ENCODE data around the gene OR2M5. TPM values are rescaled to one million over a fixed set of nuclear protein-coding genes. Genes with fewer than 3 reads are reported as not detected.
A peak's percentile ranks its signal among the peaks of the same experiment; 100 is the strongest.

OR2M5 gene, protein sequence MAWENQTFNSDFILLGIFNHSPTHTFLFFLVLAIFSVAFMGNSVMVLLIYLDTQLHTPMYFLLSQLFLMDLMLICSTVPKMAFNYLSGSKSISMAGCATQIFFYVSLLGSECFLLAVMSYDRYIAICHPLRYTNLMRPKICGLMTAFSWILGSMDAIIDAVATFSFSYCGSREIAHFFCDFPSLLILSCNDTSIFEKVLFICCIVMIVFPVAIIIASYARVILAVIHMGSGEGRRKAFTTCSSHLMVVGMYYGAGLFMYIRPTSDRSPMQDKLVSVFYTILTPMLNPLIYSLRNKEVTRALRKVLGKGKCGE
- not detected for total RNA-seq
- not detected for polyA plus RNA-seq
- long read RNA-seq, donor 1: 0 reads
- long read RNA-seq, donor 2: 0 reads
- long read RNA-seq, donor 3: 0 reads
- long read RNA-seq, donor 4: 0 reads

DNA sequence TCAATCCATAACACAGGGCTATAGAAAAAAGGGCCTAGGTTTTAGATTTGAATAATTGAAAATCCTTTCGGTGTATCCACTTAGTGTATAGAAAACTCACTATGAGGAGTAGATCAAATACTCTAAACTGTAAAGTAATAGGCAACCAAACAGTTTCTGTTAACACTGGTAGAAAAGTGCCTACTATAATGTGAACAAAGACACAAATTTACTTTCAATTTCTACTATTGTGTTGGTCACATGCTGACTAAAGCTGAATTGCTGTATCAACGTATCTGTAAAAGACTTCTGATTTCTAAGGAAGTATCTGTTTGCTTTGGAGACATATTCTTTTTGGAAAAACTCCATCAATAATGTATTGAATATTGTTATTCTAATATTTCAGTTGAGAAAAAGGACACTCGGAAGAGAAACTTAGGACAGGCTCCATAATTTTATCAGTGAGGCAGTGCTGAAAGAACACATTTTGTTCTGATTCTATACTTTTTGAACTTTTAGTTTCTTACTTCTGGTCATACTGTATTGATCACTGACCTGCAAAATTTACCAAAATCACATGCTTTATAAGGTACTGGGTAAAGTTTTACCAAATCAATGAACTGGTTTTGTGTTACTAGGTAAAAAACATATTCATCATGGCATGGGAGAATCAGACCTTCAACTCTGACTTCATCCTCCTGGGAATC is at the start of gene OR2M5:
Gene OR2M5, plus strand, starts transcription at position 636 of the 686 bp plus-strand sequence. Its CDS starts 0 bp downstream, at position 636.
- intact Hi-C loops (cut with DNase I): no loop called here
- DNase-seq (no peak), ATAC-seq (no peak)
- no peaks in the 10 kb centered on the region for H3K9me3 ChIP-seq (ENCODE audit: control insufficient read depth, low read length)
- no peaks in the 10 kb centered on the region for H3K4me1 ChIP-seq (ENCODE audit: control insufficient read depth, insufficient read depth, low read length)
- no peaks in the 10 kb centered on the region for H3K27me3 ChIP-seq (ENCODE audit: control insufficient read depth, insufficient read depth)
- no peak within 1 kb of the TSS for H3K4me3 ChIP-seq (ENCODE audit: low read length)
- no peak within 1 kb of the TSS for H3K27ac ChIP-seq (ENCODE audit: low read length)
- 79% methylated on average over 3 of the region's 3 CpGs for WGBS

DNA sequence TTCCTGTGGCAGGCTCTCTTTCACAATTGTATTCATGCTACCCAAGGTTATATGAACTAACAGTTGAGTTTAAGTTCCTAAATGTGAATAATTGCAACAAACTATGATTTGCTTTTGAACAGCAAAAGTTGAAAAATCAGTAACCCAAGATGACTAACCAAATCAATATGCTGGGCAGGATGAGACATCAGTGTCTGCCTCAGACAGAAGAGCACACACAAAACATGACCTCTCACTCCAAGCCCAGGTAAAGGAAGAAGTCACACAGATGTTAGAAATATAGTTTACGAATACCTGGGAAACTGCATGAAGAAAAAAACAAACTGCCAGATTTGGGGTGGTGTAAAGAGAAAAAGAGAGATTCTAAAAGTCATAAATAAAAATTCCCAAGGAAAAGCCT is 46.4 kb upstream of the OR2M5 start:
- no peak overlapping the region for H3K4me3 ChIP-seq (ENCODE audit: low read length)
- no peaks in the 10 kb centered on the region for H3K9me3 ChIP-seq (ENCODE audit: control insufficient read depth, low read length)
- no peak overlapping the region for H3K27ac ChIP-seq (ENCODE audit: low read length)
- DNase-seq (no peak), ATAC-seq (no peak)
- 55% methylated on average over 1 of the region's 1 CpG for WGBS
- no peaks in the 10 kb centered on the region for H3K27me3 ChIP-seq (ENCODE audit: control insufficient read depth, insufficient read depth)
- no peaks in the 10 kb centered on the region for H3K4me1 ChIP-seq (ENCODE audit: control insufficient read depth, insufficient read depth, low read length)
- intact Hi-C loops (cut with DNase I): no loop called here

DNA sequence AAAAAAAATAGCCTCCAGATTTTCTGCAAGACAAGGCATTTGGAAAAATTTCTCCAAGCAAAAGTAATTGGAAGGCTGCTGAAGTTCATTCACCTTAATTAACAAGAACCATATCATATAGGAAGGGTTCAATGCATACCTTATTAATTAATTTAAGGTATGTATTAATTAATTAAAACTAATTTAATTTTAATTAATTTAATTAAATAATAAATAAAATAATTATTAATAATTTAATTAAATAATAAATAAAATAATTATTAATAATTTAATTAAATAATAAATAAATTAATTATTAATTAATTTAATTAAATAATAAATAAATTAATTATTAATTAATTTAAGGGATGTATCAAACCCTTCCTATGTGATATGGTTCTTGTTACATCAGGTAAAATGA is 42.1 kb upstream of the OR2M5 start:
- Histone ChIP-seq H3K4me3 (ENCODE audit: low read length) (no peak overlapping the region), H3K27me3 (ENCODE audit: control insufficient read depth, insufficient read depth) (no peaks in the 10 kb centered on the region), H3K27ac (ENCODE audit: low read length) (no peak overlapping the region), H3K4me1 (ENCODE audit: control insufficient read depth, insufficient read depth, low read length) (no peaks in the 10 kb centered on the region), H3K9me3 (ENCODE audit: control insufficient read depth, low read length) (no peaks in the 10 kb centered on the region)
- DNase-seq (no peak), ATAC-seq (no peak)
- intact Hi-C loops (cut with DNase I): no loop called here

DNA sequence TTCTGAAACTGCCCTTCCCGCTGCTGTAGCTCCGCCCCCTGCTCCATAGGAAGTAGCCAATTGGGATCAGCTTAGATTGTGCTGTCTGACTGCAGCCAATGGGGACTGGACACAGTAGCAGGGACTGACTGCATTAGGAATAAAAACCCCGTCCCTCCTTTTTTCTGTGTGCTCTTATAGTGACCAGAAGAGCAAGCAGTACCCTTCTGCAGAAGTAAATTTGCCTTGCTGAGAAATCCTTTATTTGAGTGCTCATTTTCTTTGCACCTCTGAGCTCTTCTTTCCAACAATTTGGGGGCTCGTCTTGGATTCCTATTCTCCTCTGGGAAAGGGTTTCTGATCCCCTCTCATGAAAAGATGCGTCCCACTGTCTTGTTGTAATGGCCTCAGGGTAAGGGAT is 33.8 kb upstream of the OR2M5 start:
- 62% methylated on average over 5 of the region's 5 CpGs for WGBS
- no peaks in the 10 kb centered on the region for H3K4me1 ChIP-seq (ENCODE audit: control insufficient read depth, insufficient read depth, low read length)
- intact Hi-C loops (cut with DNase I): no loop called here
- H3K27me3 ChIP-seq (ENCODE audit: control insufficient read depth, insufficient read depth): no peaks in the 10 kb centered on the region
- H3K27ac ChIP-seq (ENCODE audit: low read length): no peak overlapping the region
- ATAC-seq: no peak
- H3K4me3 ChIP-seq (ENCODE audit: low read length): no peak overlapping the region
- no peak for DNase-seq
- H3K9me3 ChIP-seq (ENCODE audit: control insufficient read depth, low read length): peaks cover 8% of the 10 kb centered on the region

DNA sequence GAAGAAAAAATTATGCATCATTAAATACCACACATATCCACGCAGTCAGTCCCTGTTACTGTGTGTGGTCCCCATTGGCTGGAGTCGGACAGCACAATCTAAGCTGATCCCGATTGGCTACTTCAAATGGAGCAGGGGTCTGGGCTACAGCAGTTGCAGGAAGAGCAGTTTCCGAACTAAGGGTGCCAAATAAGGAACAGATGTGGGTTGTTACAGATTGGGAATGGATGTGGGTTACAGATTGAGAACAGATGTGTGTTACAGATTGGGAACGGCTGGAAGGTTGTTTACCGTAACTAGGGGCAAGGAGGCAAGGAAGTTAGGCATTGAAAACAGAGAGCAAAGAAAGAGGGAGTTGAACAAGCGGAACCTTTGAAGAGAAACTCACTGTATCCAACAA is 30.1 kb upstream of the OR2M5 start:
- WGBS: 78% methylated on average over 7 of the region's 7 CpGs
- H3K4me1 ChIP-seq (ENCODE audit: control insufficient read depth, insufficient read depth, low read length): no peaks in the 10 kb centered on the region
- H3K27me3 ChIP-seq (ENCODE audit: control insufficient read depth, insufficient read depth): no peaks in the 10 kb centered on the region
- ATAC-seq (no peak), DNase-seq (no peak)
- intact Hi-C loops (cut with DNase I): no loop called here
- no peak overlapping the region for H3K27ac ChIP-seq (ENCODE audit: low read length)
- no peak overlapping the region for H3K4me3 ChIP-seq (ENCODE audit: low read length)
- H3K9me3 ChIP-seq (ENCODE audit: control insufficient read depth, low read length): peaks cover 8% of the 10 kb centered on the region

DNA sequence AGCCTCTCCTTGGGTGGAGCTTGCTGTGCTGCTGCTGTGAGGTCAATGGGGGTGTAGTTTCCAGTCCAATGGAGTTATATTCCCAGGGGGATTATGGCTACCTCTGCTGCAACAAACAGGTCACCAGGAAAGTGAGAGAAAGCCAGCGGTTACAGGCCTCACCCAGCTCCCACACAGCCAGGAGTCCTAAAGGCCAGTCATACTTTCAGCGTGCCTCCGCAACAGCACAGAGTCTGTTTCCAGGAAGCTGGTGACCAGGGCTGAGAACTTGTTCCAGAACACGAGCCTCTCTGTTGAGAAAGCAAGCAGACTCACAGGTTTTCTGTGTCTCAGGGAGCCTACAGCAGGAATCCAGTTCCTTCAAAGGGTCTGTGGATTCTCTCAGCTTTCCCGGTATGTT is 17.3 kb upstream of the OR2M5 start:
- no peak overlapping the region for H3K27ac ChIP-seq (ENCODE audit: low read length)
- WGBS: 81% methylated on average over 5 of the region's 5 CpGs
- H3K27me3 ChIP-seq (ENCODE audit: control insufficient read depth, insufficient read depth): no peaks in the 10 kb centered on the region
- H3K4me1 ChIP-seq (ENCODE audit: control insufficient read depth, insufficient read depth, low read length): no peaks in the 10 kb centered on the region
- H3K4me3 ChIP-seq (ENCODE audit: low read length): no peak overlapping the region
- no peaks in the 10 kb centered on the region for H3K9me3 ChIP-seq (ENCODE audit: control insufficient read depth, low read length)
- ATAC-seq (no peak), DNase-seq (no peak)
- intact Hi-C loops (cut with DNase I): no loop called here

DNA sequence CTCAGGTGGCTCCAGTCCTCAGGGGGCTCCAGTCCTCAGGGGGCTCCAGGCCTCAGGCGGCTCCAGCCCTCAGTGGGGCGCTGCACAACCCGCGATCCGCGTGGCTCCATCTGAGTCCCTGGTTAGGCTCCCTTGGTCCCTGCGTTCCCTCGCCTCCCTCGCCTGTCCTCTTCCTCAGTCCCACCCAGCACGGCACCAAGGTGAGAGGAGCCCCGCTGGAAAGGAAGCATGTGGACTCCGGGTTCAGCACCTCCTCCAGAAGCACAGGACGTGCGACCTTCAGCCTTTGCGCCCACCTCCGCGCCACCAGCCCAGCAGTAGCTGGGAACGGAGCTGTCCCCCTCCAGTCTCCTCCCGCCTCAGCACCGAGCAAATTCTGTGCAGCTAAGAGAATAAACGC is 8.1 kb upstream of the OR2M5 start:
- ATAC-seq (no peak), DNase-seq (peak in 1 of 3 donors; percentile 28)
- Histone ChIP-seq H3K4me1 (ENCODE audit: control insufficient read depth, insufficient read depth, low read length) (no peaks in the 10 kb centered on the region), H3K27ac (ENCODE audit: low read length) (no peak overlapping the region), H3K9me3 (ENCODE audit: control insufficient read depth, low read length) (no peaks in the 10 kb centered on the region), H3K27me3 (ENCODE audit: control insufficient read depth, insufficient read depth) (no peaks in the 10 kb centered on the region), H3K4me3 (ENCODE audit: low read length) (no peak overlapping the region)
- WGBS: 63% methylated on average over 21 of the region's 21 CpGs
- intact Hi-C loops (cut with DNase I): no loop called here

DNA sequence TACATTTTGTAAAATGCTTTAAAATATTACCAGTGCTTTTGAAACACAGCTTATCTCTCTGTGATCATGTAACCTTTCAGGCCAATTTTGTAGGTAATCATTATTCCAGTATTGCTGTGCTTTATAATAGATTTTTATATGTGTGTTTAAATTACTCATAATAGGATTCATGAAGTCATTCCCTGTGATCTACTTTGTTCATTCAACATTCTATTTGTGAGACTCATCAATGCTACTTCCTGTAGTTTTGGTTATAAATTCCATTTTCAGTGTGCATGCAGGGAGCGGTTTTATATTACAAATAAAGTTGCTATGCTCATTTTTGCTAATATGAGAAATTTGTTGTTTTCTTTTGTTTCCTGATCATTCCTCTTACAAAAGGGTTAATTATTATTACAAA is 4.1 kb upstream of the OR2M5 start:
- ATAC-seq: no peak
- DNase-seq: no peak
- no peak overlapping the region for H3K4me3 ChIP-seq (ENCODE audit: low read length)
- WGBS: 73% methylated on average over 1 of the region's 1 CpG
- H3K27ac ChIP-seq (ENCODE audit: low read length): no peak overlapping the region
- intact Hi-C loops (cut with DNase I): no loop called here
- H3K4me1 ChIP-seq (ENCODE audit: control insufficient read depth, insufficient read depth, low read length): no peaks in the 10 kb centered on the region
- H3K27me3 ChIP-seq (ENCODE audit: control insufficient read depth, insufficient read depth): no peaks in the 10 kb centered on the region
- no peaks in the 10 kb centered on the region for H3K9me3 ChIP-seq (ENCODE audit: control insufficient read depth, low read length)

DNA sequence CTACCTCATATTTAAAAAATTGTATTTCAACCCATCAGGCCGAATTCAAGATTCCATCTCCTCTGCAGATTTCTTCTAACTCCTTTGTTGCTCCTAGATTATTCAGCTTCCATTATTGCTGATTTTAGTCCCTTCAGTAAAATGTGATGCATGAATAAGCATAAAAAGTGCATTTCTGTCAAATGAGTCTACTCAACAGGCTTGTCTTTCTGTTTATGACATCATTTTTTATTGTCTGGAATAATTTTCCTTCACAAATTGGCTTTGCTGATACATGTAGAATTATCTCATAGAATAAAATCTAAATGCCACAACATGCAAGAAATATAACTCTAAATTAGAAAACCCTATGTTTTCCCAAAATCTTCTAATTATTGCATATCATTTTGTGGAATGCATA is 1.6 kb upstream of the OR2M5 start:
- DNase-seq: no peak
- no peaks in the 10 kb centered on the region for H3K27me3 ChIP-seq (ENCODE audit: control insufficient read depth, insufficient read depth)

DNA sequence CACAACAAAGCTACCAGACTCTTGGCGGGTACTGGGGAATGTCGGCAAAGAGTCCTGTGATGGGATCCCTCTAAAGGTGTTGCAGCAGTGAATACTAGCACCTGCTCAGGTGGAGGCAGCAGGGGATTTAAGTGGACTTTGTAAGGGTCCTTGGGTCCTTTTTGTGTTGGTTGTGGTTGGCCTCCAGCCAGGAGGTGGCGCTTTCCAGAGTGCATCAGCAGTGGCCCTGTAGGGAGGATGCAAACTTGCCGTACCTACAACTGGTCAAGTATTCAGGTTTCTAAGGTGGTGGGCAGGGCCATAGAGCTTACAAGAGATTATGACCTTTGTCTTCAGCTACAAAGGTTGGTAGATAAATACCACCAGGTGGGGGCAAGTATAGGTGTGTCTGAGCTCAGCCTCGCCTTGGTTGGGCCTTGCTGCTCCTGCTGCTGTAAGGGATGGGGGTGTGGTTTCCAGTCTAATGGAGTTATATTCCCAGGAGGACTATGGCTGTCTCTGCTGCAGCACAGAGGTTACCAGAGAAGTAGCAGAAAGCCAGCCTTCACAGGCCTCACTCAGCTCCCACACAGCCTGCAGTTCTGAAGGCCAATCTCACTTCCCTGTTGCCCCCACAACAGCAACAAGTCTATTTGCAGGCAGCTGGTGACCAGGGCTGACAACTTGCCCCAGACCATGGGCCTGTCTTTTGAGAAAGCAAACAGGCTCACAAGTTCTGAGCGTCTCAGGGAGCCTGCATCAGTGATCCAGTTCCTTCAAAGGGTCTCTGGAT is 7.3 kb downstream of the OR2M5 start:
- no peaks in the 10 kb centered on the region for H3K9me3 ChIP-seq (ENCODE audit: control insufficient read depth, low read length)
- WGBS: 78% methylated on average over 6 of the region's 6 CpGs
- intact Hi-C loops (cut with DNase I): no loop called here
- H3K4me3 ChIP-seq (ENCODE audit: low read length): no peak overlapping the region
- no peak overlapping the region for H3K27ac ChIP-seq (ENCODE audit: low read length)
- no peaks in the 10 kb centered on the region for H3K4me1 ChIP-seq (ENCODE audit: control insufficient read depth, insufficient read depth, low read length)
- no peaks in the 10 kb centered on the region for H3K27me3 ChIP-seq (ENCODE audit: control insufficient read depth, insufficient read depth)
- no peak for DNase-seq
- ATAC-seq: no peak

More for the DNA sequence above, 1.6 kb upstream of the OR2M5 start:
- H3K27ac ChIP-seq (ENCODE audit: low read length): no peak overlapping the region
- WGBS: 43% methylated on average over 1 of the region's 1 CpG
- intact Hi-C loops (cut with DNase I): no loop called here
- H3K9me3 ChIP-seq (ENCODE audit: control insufficient read depth, low read length): no peaks in the 10 kb centered on the region
- ATAC-seq: no peak
- H3K4me1 ChIP-seq (ENCODE audit: control insufficient read depth, insufficient read depth, low read length): no peaks in the 10 kb centered on the region
- H3K4me3 ChIP-seq (ENCODE audit: low read length): no peak overlapping the region

DNA sequence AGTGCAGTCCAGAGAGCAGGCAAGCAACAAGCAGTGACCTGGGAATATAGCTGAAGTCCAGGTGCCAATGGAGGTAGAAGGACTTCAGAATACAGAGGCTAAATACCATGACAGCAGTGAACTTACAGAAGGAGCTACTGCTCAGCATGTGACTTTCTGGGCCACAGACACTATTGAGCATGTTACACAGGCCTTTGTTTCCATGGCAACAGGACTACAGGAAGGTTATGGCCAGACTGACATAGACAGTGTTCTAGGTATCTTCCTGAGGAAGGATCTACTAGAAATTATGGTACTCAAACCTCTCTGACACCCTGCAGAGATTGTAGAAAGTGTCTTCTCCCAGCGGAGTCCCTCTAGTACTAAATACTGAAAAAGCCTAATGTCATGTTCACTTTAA is 11.0 kb downstream of the OR2M5 start:
- intact Hi-C loops (cut with DNase I): no loop called here
- DNase-seq (no peak), ATAC-seq (no peak)
- Histone ChIP-seq H3K27ac (ENCODE audit: low read length) (no peak overlapping the region), H3K9me3 (ENCODE audit: control insufficient read depth, low read length) (no peaks in the 10 kb centered on the region), H3K4me1 (ENCODE audit: control insufficient read depth, insufficient read depth, low read length) (no peaks in the 10 kb centered on the region), H3K4me3 (ENCODE audit: low read length) (no peak overlapping the region), H3K27me3 (ENCODE audit: control insufficient read depth, insufficient read depth) (no peaks in the 10 kb centered on the region)
- 51% methylated on average over 1 of the region's 1 CpG for WGBS

Measured in right cardiac atrium (tissue), 5 donors.